ENCODE results near the gene GJB2.

DNA sequence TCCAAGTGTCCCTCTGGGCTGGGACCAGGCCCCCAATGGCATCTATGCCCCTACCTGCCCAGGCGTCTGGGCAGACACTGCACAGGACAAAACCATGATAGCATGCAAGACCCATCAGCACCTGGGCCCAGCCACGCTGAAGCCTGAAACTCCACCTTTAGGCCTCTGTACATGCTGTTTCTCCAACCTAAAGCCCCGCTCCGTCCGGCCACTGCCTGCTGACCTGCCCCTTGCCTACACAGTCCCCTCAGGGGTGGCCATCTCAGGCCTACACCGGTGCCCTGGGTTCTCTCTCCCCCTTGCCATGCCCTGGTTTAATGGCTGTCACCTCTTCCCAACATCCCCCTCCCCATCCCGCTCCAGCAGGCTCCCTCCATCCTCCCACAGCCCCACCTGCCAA lies 47.2 kb downstream of the GJB2 start:
- TF ChIP-seq, protein P1, sequence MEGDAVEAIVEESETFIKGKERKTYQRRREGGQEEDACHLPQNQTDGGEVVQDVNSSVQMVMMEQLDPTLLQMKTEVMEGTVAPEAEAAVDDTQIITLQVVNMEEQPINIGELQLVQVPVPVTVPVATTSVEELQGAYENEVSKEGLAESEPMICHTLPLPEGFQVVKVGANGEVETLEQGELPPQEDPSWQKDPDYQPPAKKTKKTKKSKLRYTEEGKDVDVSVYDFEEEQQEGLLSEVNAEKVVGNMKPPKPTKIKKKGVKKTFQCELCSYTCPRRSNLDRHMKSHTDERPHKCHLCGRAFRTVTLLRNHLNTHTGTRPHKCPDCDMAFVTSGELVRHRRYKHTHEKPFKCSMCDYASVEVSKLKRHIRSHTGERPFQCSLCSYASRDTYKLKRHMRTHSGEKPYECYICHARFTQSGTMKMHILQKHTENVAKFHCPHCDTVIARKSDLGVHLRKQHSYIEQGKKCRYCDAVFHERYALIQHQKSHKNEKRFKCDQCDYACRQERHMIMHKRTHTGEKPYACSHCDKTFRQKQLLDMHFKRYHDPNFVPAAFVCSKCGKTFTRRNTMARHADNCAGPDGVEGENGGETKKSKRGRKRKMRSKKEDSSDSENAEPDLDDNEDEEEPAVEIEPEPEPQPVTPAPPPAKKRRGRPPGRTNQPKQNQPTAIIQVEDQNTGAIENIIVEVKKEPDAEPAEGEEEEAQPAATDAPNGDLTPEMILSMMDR (IDR thresholded peaks at IDR 0.05; ENCODE audit: low read depth, low read length) = no peak
- TF ChIP-seq POLR2A (IDR thresholded peaks at IDR 0.05; ENCODE audit: extremely low read depth, insufficient read length) = no peak

Data from NB4 (cell line).